Fibroblast of mammary gland (primary cell): ENCODE results near the gene ARHGEF28.

ENCODE experiments used
- DNase-seq: peaks from one replicate; pipeline ENCODE4 v3.0.0-alpha.2; 2010; ENCODE audit warnings: low read depth
- H3K4me3 ChIP-seq: 2 replicates; pipeline ENCODE4 v1.5.1; 2011; ENCODE audit warnings: low read depth, mild to moderate bottlenecking, low read length, moderate library complexity; ENCODE audit not compliant: control insufficient read depth
- TF ChIP-seq, protein P1 (sequence below): conservative IDR thresholded peaks from 2 replicates; pipeline ENCODE4 v1.5.1; 2011; ENCODE audit warnings: low read depth, low read length, inconsistent platforms; ENCODE audit not compliant: control insufficient read depth, insufficient read depth

Gene ARHGEF28

DNA sequence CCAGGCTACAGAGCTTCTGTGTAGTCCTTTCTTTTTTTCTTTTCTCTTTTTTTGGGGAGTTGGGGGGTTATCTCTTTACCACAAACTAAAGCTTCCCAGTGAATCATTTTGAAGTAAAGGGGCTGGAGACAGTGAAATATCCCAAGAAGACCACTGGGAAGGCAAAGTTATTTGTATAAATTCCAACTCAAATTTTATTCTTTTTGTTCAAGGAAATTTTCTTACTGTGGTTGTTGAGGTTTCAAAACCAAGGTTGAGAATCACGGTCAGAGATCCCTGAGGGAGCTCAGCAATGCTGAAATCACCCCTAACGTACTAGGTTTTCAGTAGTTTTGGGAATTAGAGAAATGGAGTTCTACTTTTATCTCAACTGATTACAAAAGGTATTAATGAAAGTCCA lies 175.7 kb downstream of the ARHGEF28 start:
- H3K4me3 ChIP-seq, result no peak overlapping the region
- TF ChIP-seq, protein P1, sequence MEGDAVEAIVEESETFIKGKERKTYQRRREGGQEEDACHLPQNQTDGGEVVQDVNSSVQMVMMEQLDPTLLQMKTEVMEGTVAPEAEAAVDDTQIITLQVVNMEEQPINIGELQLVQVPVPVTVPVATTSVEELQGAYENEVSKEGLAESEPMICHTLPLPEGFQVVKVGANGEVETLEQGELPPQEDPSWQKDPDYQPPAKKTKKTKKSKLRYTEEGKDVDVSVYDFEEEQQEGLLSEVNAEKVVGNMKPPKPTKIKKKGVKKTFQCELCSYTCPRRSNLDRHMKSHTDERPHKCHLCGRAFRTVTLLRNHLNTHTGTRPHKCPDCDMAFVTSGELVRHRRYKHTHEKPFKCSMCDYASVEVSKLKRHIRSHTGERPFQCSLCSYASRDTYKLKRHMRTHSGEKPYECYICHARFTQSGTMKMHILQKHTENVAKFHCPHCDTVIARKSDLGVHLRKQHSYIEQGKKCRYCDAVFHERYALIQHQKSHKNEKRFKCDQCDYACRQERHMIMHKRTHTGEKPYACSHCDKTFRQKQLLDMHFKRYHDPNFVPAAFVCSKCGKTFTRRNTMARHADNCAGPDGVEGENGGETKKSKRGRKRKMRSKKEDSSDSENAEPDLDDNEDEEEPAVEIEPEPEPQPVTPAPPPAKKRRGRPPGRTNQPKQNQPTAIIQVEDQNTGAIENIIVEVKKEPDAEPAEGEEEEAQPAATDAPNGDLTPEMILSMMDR, result no peak
- no peak for DNase-seq

DNA sequence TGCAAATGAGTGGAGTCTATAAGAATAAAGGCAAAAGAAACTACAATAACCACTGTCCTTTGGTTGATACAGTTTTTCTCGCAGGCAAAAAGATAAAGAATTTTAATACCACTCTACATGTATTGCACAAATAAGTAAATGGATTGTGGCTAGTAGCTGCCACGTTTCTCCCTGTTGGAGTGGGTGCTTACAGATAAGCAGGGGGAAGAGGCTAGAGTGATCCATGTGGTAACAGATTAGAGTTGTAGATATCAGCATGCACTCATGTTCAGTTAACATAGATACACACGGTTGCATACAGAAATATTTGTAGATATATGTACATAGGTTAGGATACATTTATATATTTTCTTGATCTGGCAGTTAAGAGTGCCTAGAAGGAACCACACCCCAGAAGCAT lies 179.5 kb downstream of the ARHGEF28 start:
- DNase-seq, result no peak
- TF ChIP-seq, protein P1, result no peak
- no peak overlapping the region for H3K4me3 ChIP-seq

DNA sequence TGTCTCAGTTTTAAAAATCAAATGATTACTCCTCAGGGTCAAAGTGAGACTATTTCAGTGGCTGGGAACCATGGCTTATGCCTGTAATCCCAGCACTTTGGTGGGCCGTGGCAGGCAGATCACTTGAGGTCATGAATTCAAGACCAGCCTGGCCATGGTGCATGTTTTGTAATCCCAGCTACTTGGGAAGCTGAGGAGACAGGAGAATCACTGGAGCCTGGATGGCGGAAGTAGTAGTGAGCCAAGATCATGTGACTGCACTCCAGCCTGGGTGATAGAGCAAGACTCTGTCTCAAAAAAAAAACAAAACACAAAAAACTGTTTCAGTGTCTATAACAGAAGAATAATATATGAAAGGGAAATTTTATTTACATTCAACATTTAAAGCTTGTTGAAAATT lies 182.9 kb downstream of the ARHGEF28 start:
- no peak overlapping the region for H3K4me3 ChIP-seq
- TF ChIP-seq, protein P1, result no peak
- DNase-seq, result no peak

DNA sequence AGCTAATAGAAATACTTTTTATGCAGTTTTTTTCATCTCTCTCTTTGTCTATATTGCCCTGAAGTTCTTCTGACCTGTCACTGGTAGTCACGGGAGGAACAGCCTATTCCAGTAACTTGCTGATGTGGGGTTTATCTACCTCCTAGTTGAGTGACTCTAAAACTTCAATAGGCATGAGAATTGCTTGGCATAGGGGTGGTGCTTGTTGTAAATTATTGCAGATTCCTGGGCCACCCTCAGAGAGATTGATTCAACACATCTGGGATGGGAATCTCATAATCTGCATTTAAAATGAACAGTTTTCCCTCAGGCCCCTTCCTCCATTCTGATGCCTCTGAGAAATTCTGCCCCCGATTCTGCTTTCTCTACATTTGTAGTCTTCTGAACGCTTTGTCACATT lies 184.4 kb downstream of the ARHGEF28 start:
- no peak for DNase-seq
- H3K4me3 ChIP-seq, result no peak overlapping the region
- TF ChIP-seq, protein P1, result no peak

DNA sequence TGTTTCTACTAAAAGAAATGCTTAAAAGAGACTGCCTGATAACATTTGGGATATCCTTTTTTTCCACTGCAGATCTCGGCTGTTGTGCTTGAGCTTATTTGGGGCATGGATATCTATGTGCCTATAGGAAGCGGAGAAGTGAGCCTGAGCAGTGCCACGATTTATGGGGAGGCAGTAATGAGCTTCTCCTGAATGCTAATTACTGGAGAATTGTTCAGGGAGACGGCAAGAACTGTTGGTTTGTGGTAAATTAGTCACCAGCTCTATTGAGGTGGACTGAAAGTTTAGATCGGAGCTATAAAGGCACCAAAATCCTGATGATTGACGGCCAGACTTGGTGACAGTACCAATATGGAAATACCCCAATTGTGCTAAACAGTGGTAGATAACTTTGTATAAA lies 186.5 kb downstream of the ARHGEF28 start:
- H3K4me3 ChIP-seq, result no peak overlapping the region
- no peak for DNase-seq
- TF ChIP-seq, protein P1, result no peak

DNA sequence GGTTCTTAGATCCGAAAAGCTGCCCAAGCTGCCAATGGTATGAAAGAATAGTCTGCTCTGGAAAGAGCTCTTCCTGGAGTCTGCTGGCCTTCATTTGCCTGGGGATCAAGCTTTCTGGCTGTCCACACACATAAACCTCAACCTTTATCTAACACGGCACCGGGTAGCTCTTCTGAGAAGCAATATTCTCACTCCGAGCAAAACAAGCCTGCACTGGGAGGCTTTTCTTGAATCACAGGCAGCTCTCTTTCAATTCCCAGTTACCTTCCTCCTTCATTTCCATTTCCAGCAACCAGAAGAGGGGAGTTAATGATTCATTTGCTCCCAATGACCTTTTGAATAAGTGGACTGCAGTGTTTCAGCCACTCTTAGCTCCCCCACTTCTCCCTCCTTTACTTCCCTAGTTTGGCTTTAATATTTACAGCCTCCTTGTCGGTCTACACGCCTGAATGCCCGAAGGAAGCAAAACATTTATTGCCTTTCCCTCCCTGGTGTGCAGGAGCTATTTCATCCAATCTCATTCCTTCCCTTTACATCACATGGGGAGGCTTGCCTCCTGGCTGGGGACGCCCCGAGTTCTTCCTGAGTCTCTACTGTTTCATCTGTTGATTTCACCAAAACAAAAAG lies 187.1 kb downstream of the ARHGEF28 start:
- H3K4me3 ChIP-seq, result no peak overlapping the region
- TF ChIP-seq, protein P1, result no peak
- DNase-seq, result no peak
